ENCODE measurements around the gene ACYP1. TPM values are rescaled to one million over a fixed set of nuclear protein-coding genes. Genes with fewer than 3 reads are reported as not detected.

The ACYP1 gene
- 14.1 TPM for polyA plus RNA-seq (2013, experiment 1 of 2)
- 21.0 TPM for polyA plus RNA-seq (2013, experiment 2 of 2)

GRCh38 chr14:75063491-75064204 is at the start of gene ACYP1:
ACYP1 (minus strand) TSS chr14:75064024; CDS start chr14:75063553, 471 bp downstream.
- Histone ChIP-seq H3K36me3 (ENCODE audit: insufficient read depth, low read length) (peaks cover 21% of the 10 kb centered on the region; the same call in 1 of the 2 replicates), H3K4me1 (ENCODE audit: insufficient read depth, low read length) (no peaks in the 10 kb centered on the region; the same call in 1 of the 2 replicates), H3K4me3 (ENCODE audit: low read length) (peak within 1 kb of the TSS; percentile 79), H3K9me3 (ENCODE audit: insufficient read depth, low read depth, low read length) (peaks cover 7% of the 10 kb centered on the region; the same call in 1 of the 2 replicates), H3K27ac (ENCODE audit: low read depth, low read length) (peak within 1 kb of the TSS; percentile 7; the same call in 1 of the 2 replicates), H3K27me3 (ENCODE audit: insufficient read depth, low read length) (no peaks in the 10 kb centered on the region), H3K9ac (ENCODE audit: low read depth, low read length) (peak within 1 kb of the TSS; percentile 67)
- under 1% methylated on average over 32 of the region's 34 CpGs for WGBS

- 94% methylated on average over 1 of the region's 2 CpGs for WGBS
- Histone ChIP-seq H3K9ac (ENCODE audit: low read depth, low read length) (no peak overlapping the region), H3K36me3 (ENCODE audit: insufficient read depth, low read length) (peaks cover 96% of the 10 kb centered on the region)
These were observed 46.1 kb upstream of the ACYP1 start for GRCh38 chr14:75109877-75110276.

GRCh38 chr14:75107186-75107585 is 43.4 kb upstream of the ACYP1 start:
- H3K27me3 ChIP-seq (ENCODE audit: insufficient read depth, low read length): no peaks in the 10 kb centered on the region
- peaks cover 91% of the 10 kb centered on the region for H3K36me3 ChIP-seq (ENCODE audit: insufficient read depth, low read length)
- H3K4me3 ChIP-seq (ENCODE audit: low read length): no peak overlapping the region
- 92% methylated on average over 3 of the region's 3 CpGs for WGBS
- no peaks in the 10 kb centered on the region for H3K4me1 ChIP-seq (ENCODE audit: insufficient read depth, low read length)
- no peak overlapping the region for H3K27ac ChIP-seq (ENCODE audit: low read depth, low read length)
- no peak overlapping the region for H3K9ac ChIP-seq (ENCODE audit: low read depth, low read length)
- no peaks in the 10 kb centered on the region for H3K9me3 ChIP-seq (ENCODE audit: insufficient read depth, low read depth, low read length)

More at GRCh38 chr14:75109877-75110276, 46.1 kb upstream of the ACYP1 start:
- Histone ChIP-seq H3K27ac (ENCODE audit: low read depth, low read length) (no peak overlapping the region), H3K4me3 (ENCODE audit: low read length) (no peak overlapping the region), H3K4me1 (ENCODE audit: insufficient read depth, low read length) (no peaks in the 10 kb centered on the region), H3K9me3 (ENCODE audit: insufficient read depth, low read depth, low read length) (no peaks in the 10 kb centered on the region), H3K27me3 (ENCODE audit: insufficient read depth, low read length) (no peaks in the 10 kb centered on the region)

GRCh38 chr14:75101491-75101890 is 37.7 kb upstream of the ACYP1 start:
- Histone ChIP-seq H3K36me3 (ENCODE audit: insufficient read depth, low read length) (peaks cover 87% of the 10 kb centered on the region), H3K27ac (ENCODE audit: low read depth, low read length) (no peak overlapping the region)

GRCh38 chr14:75098682-75099081 is 34.9 kb upstream of the ACYP1 start:
- H3K4me3 ChIP-seq (ENCODE audit: low read length): no peak overlapping the region
- no peak overlapping the region for H3K9ac ChIP-seq (ENCODE audit: low read depth, low read length)
- H3K27ac ChIP-seq (ENCODE audit: low read depth, low read length): no peak overlapping the region
- WGBS: 93% methylated on average over 1 of the region's 1 CpG
- peaks cover 90% of the 10 kb centered on the region for H3K36me3 ChIP-seq (ENCODE audit: insufficient read depth, low read length)
- no peaks in the 10 kb centered on the region for H3K4me1 ChIP-seq (ENCODE audit: insufficient read depth, low read length)
- no peaks in the 10 kb centered on the region for H3K9me3 ChIP-seq (ENCODE audit: insufficient read depth, low read depth, low read length)
- no peaks in the 10 kb centered on the region for H3K27me3 ChIP-seq (ENCODE audit: insufficient read depth, low read length)

More at GRCh38 chr14:75101491-75101890, 37.7 kb upstream of the ACYP1 start:
- no peaks in the 10 kb centered on the region for H3K27me3 ChIP-seq (ENCODE audit: insufficient read depth, low read length)
- H3K4me3 ChIP-seq (ENCODE audit: low read length): no peak overlapping the region
- 84% methylated on average over 3 of the region's 4 CpGs for WGBS
- no peaks in the 10 kb centered on the region for H3K4me1 ChIP-seq (ENCODE audit: insufficient read depth, low read length)
- H3K9ac ChIP-seq (ENCODE audit: low read depth, low read length): no peak overlapping the region
- no peaks in the 10 kb centered on the region for H3K9me3 ChIP-seq (ENCODE audit: insufficient read depth, low read depth, low read length)

- Histone ChIP-seq H3K9me3 (ENCODE audit: insufficient read depth, low read depth, low read length) (no peaks in the 10 kb centered on the region), H3K36me3 (ENCODE audit: insufficient read depth, low read length) (peaks cover 88% of the 10 kb centered on the region)
These were observed 34.4 kb upstream of the ACYP1 start for GRCh38 chr14:75098212-75098611.

GRCh38 chr14:75096959-75097358 is 33.1 kb upstream of the ACYP1 start:
- Histone ChIP-seq H3K27ac (ENCODE audit: low read depth, low read length) (no peak overlapping the region), H3K27me3 (ENCODE audit: insufficient read depth, low read length) (no peaks in the 10 kb centered on the region), H3K4me3 (ENCODE audit: low read length) (no peak overlapping the region), H3K9me3 (ENCODE audit: insufficient read depth, low read depth, low read length) (no peaks in the 10 kb centered on the region), H3K9ac (ENCODE audit: low read depth, low read length) (no peak overlapping the region), H3K4me1 (ENCODE audit: insufficient read depth, low read length) (peaks cover 8% of the 10 kb centered on the region; the same call in 1 of the 2 replicates), H3K36me3 (ENCODE audit: insufficient read depth, low read length) (peaks cover 82% of the 10 kb centered on the region)
- WGBS: 94% methylated on average over 6 of the region's 6 CpGs

More at GRCh38 chr14:75098212-75098611, 34.4 kb upstream of the ACYP1 start:
- peaks cover under 1% of the 10 kb centered on the region; the same call in 1 of the 2 replicates for H3K4me1 ChIP-seq (ENCODE audit: insufficient read depth, low read length)
- H3K27ac ChIP-seq (ENCODE audit: low read depth, low read length): no peak overlapping the region
- no peaks in the 10 kb centered on the region for H3K27me3 ChIP-seq (ENCODE audit: insufficient read depth, low read length)
- H3K9ac ChIP-seq (ENCODE audit: low read depth, low read length): no peak overlapping the region
- no peak overlapping the region for H3K4me3 ChIP-seq (ENCODE audit: low read length)

- Histone ChIP-seq H3K27ac (ENCODE audit: low read depth, low read length) (no peak overlapping the region), H3K4me1 (ENCODE audit: insufficient read depth, low read length) (peaks cover 8% of the 10 kb centered on the region; the same call in 1 of the 2 replicates), H3K27me3 (ENCODE audit: insufficient read depth, low read length) (no peaks in the 10 kb centered on the region), H3K9ac (ENCODE audit: low read depth, low read length) (no peak overlapping the region), H3K4me3 (ENCODE audit: low read length) (no peak overlapping the region), H3K36me3 (ENCODE audit: insufficient read depth, low read length) (peaks cover 80% of the 10 kb centered on the region), H3K9me3 (ENCODE audit: insufficient read depth, low read depth, low read length) (no peaks in the 10 kb centered on the region)
- WGBS: 95% methylated on average over 4 of the region's 4 CpGs
These were observed 31.9 kb upstream of the ACYP1 start for GRCh38 chr14:75095690-75096089.

- no peak overlapping the region for H3K4me3 ChIP-seq (ENCODE audit: low read length)
- no peak overlapping the region for H3K9ac ChIP-seq (ENCODE audit: low read depth, low read length)
- H3K4me1 ChIP-seq (ENCODE audit: insufficient read depth, low read length): peaks cover 8% of the 10 kb centered on the region; the same call in 1 of the 2 replicates
- 100% methylated on average over 2 of the region's 3 CpGs for WGBS
- H3K27me3 ChIP-seq (ENCODE audit: insufficient read depth, low read length): no peaks in the 10 kb centered on the region
- peaks cover 79% of the 10 kb centered on the region for H3K36me3 ChIP-seq (ENCODE audit: insufficient read depth, low read length)
- no peaks in the 10 kb centered on the region for H3K9me3 ChIP-seq (ENCODE audit: insufficient read depth, low read depth, low read length)
- H3K27ac ChIP-seq (ENCODE audit: low read depth, low read length): no peak overlapping the region
These were observed 31.1 kb upstream of the ACYP1 start for GRCh38 chr14:75094896-75095295.

GRCh38 chr14:75092698-75093097 is 28.9 kb upstream of the ACYP1 start:
- Histone ChIP-seq H3K9ac (ENCODE audit: low read depth, low read length) (no peak overlapping the region), H3K36me3 (ENCODE audit: insufficient read depth, low read length) (peaks cover 70% of the 10 kb centered on the region), H3K4me3 (ENCODE audit: low read length) (no peak overlapping the region), H3K9me3 (ENCODE audit: insufficient read depth, low read depth, low read length) (no peaks in the 10 kb centered on the region), H3K4me1 (ENCODE audit: insufficient read depth, low read length) (peaks cover 8% of the 10 kb centered on the region; the same call in 1 of the 2 replicates), H3K27ac (ENCODE audit: low read depth, low read length) (no peak overlapping the region), H3K27me3 (ENCODE audit: insufficient read depth, low read length) (no peaks in the 10 kb centered on the region)
- WGBS: 28% methylated on average over 2 of the region's 2 CpGs

GRCh38 chr14:75091251-75091650 is 27.4 kb upstream of the ACYP1 start:
- H3K36me3 ChIP-seq (ENCODE audit: insufficient read depth, low read length): peaks cover 70% of the 10 kb centered on the region
- no peak overlapping the region for H3K27ac ChIP-seq (ENCODE audit: low read depth, low read length)
- no peaks in the 10 kb centered on the region for H3K9me3 ChIP-seq (ENCODE audit: insufficient read depth, low read depth, low read length)
- H3K4me1 ChIP-seq (ENCODE audit: insufficient read depth, low read length): peaks cover 8% of the 10 kb centered on the region; the same call in 1 of the 2 replicates
- no peaks in the 10 kb centered on the region for H3K27me3 ChIP-seq (ENCODE audit: insufficient read depth, low read length)
- WGBS: 87% methylated on average over 8 of the region's 8 CpGs
- H3K4me3 ChIP-seq (ENCODE audit: low read length): no peak overlapping the region
- no peak overlapping the region for H3K9ac ChIP-seq (ENCODE audit: low read depth, low read length)
